Loucy (cell line): Measurements from ENCODE around the gene EEFSEC.

Source experiments
- EZH2phosphoT487 ChIP-seq: fragments of 200-600 bp; IDR thresholded peaks from 2 replicates; pipeline ENCODE4 v1.6.1; 2018; ENCODE audit warnings: antibody characterized with exemption, mild to moderate bottlenecking, moderate library complexity, borderline replicate concordance
- TF ChIP-seq, protein P1 (sequence below): fragments of 200-600 bp; sonication (generic); conservative IDR thresholded peaks from 2 replicates; pipeline ENCODE4 v1.5.1; 2014; ENCODE audit warnings: mild to moderate bottlenecking, antibody characterized with exemption, low read length

- TF ChIP-seq, protein P1, sequence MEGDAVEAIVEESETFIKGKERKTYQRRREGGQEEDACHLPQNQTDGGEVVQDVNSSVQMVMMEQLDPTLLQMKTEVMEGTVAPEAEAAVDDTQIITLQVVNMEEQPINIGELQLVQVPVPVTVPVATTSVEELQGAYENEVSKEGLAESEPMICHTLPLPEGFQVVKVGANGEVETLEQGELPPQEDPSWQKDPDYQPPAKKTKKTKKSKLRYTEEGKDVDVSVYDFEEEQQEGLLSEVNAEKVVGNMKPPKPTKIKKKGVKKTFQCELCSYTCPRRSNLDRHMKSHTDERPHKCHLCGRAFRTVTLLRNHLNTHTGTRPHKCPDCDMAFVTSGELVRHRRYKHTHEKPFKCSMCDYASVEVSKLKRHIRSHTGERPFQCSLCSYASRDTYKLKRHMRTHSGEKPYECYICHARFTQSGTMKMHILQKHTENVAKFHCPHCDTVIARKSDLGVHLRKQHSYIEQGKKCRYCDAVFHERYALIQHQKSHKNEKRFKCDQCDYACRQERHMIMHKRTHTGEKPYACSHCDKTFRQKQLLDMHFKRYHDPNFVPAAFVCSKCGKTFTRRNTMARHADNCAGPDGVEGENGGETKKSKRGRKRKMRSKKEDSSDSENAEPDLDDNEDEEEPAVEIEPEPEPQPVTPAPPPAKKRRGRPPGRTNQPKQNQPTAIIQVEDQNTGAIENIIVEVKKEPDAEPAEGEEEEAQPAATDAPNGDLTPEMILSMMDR, result no peak
- no peak for TF ChIP-seq EZH2phosphoT487
Observed at GRCh38 chr3:128379367-128380160, 226.3 kb downstream of the EEFSEC start.
